H9 (cell line): Measurements from ENCODE around the gene ARL13B. TPM values are rescaled to one million over a fixed set of nuclear protein-coding genes. Genes with fewer than 3 reads are reported as not detected.

ENCODE experiments used
- DNase-seq: peaks from one replicate; pipeline ENCODE4 v3.0.0-alpha.2; 2017
- H2AFZ ChIP-seq: one replicate; pipeline ENCODE4 v1.6.1; 2013; ENCODE audit warnings: mild to moderate bottlenecking, low read length, control low read depth, moderate library complexity
- H2AK5ac ChIP-seq: 2 replicates; pipeline ENCODE4 v1.6.1; 2013; ENCODE audit warnings: low read length, control low read depth, mixed read lengths; ENCODE audit not compliant: insufficient read length
- H2BK120ac ChIP-seq: one replicate; pipeline ENCODE4 v1.6.1; 2013; ENCODE audit warnings: low read depth, mild to moderate bottlenecking, low read length, control low read depth, inconsistent platforms; ENCODE audit not compliant: poor library complexity, severe bottlenecking
- H2BK12ac ChIP-seq: 2 replicates; pipeline ENCODE4 v1.6.1; 2013; ENCODE audit warnings: low read length, control low read depth, mixed read lengths, low read depth; ENCODE audit not compliant: insufficient read length
- H2BK15ac ChIP-seq: 2 replicates; pipeline ENCODE4 v1.6.1; 2013; ENCODE audit warnings: low read depth, low read length, control low read depth
- H2BK20ac ChIP-seq: one replicate; pipeline ENCODE4 v1.6.1; 2013; ENCODE audit warnings: low read depth, mild to moderate bottlenecking, low read length, control low read depth, inconsistent platforms; ENCODE audit not compliant: poor library complexity, severe bottlenecking
- H2BK5ac ChIP-seq: 2 replicates; pipeline ENCODE4 v1.6.1; 2013; ENCODE audit warnings: low read length, control low read depth, mixed read lengths; ENCODE audit not compliant: insufficient read length
- H3K14ac ChIP-seq: 2 replicates; pipeline ENCODE4 v1.6.1; 2013; ENCODE audit warnings: low read length, control low read depth; ENCODE audit not compliant: insufficient read depth
- H3K18ac ChIP-seq: 2 replicates; pipeline ENCODE4 v1.6.1; 2013; ENCODE audit warnings: low read depth, mild to moderate bottlenecking, mixed read lengths, low read length, control low read depth; ENCODE audit not compliant: insufficient read length
- H3K23ac ChIP-seq: 2 replicates; pipeline ENCODE4 v1.6.1; 2013; ENCODE audit warnings: low read length, control low read depth, mixed read lengths, low read depth; ENCODE audit not compliant: insufficient read length
- H3K23me2 ChIP-seq: 2 replicates; pipeline ENCODE4 v1.6.1; 2013; ENCODE audit warnings: low read depth, mild to moderate bottlenecking, mixed read lengths, low read length, control low read depth; ENCODE audit not compliant: insufficient read length, poor library complexity, severe bottlenecking
- H3K27ac ChIP-seq: 2 replicates; pipeline ENCODE4 v1.5.1; 2013; ENCODE audit warnings: low read length, control low read depth, mixed read lengths, low read depth; ENCODE audit not compliant: insufficient read length
- H3K27me3 ChIP-seq: 2 replicates; pipeline ENCODE4 v1.6.1; 2013; ENCODE audit warnings: low read length, control low read depth, inconsistent platforms; ENCODE audit not compliant: insufficient read depth
- H3K4ac ChIP-seq: 2 replicates; pipeline ENCODE4 v1.6.1; 2013; ENCODE audit warnings: low read depth, mild to moderate bottlenecking, control low read depth, inconsistent platforms, low read length, moderate library complexity
- H3K4me1 ChIP-seq: 2 replicates; pipeline ENCODE4 v1.6.1; 2013; ENCODE audit warnings: low read length, control low read depth, inconsistent platforms; ENCODE audit not compliant: insufficient read depth
- H3K4me2 ChIP-seq: 2 replicates; pipeline ENCODE4 v1.6.1; 2013; ENCODE audit warnings: low read length, control low read depth, mixed read lengths; ENCODE audit not compliant: insufficient read length, insufficient read depth
- H3K56ac ChIP-seq: 2 replicates; pipeline ENCODE4 v1.6.1; 2013; ENCODE audit warnings: low read depth, mild to moderate bottlenecking, mixed read lengths, low read length, control low read depth; ENCODE audit not compliant: insufficient read length
- H3K79me1 ChIP-seq: 2 replicates; pipeline ENCODE4 v1.6.1; 2013; ENCODE audit warnings: low read depth, mild to moderate bottlenecking, moderate library complexity, low read length, control low read depth, inconsistent platforms; ENCODE audit not compliant: insufficient read depth, poor library complexity, severe bottlenecking
- H3K79me2 ChIP-seq: 2 replicates; pipeline ENCODE4 v1.6.1; 2013; ENCODE audit warnings: low read length, control low read depth, inconsistent platforms; ENCODE audit not compliant: insufficient read depth
- H3K9ac ChIP-seq: 2 replicates; pipeline ENCODE4 v1.6.1; 2013; ENCODE audit warnings: low read length, control low read depth, mixed read lengths; ENCODE audit not compliant: insufficient read length; ENCODE audit errors: extremely low read depth
- H3K9me3 ChIP-seq: one replicate; pipeline ENCODE4 v1.6.1; 2013; ENCODE audit warnings: low read depth, low read length, inconsistent platforms; ENCODE audit not compliant: control insufficient read depth
- H3T11ph ChIP-seq: one replicate; pipeline ENCODE4 v1.6.1; 2013; ENCODE audit warnings: mild to moderate bottlenecking, low read length, control low read depth, inconsistent platforms
- H4K20me1 ChIP-seq: one replicate; pipeline ENCODE4 v1.6.1; 2013; ENCODE audit not compliant: control insufficient read depth, insufficient read length, insufficient read depth
- H4K5ac ChIP-seq: 2 replicates; pipeline ENCODE4 v1.6.1; 2013; ENCODE audit warnings: low read depth, mild to moderate bottlenecking, mixed read lengths, low read length, control low read depth; ENCODE audit not compliant: insufficient read length
- H4K8ac ChIP-seq: replicated peaks from 2 replicates; pipeline ENCODE4 v1.6.1; 2013; ENCODE audit warnings: low read length, control low read depth, mixed read lengths, low read depth; ENCODE audit not compliant: insufficient read length
- H4K91ac ChIP-seq: 2 replicates; pipeline ENCODE4 v1.6.1; 2013; ENCODE audit warnings: low read depth, mild to moderate bottlenecking, moderate library complexity, mixed read lengths, low read length, control low read depth; ENCODE audit not compliant: insufficient read length
- H3K27ac Mint-ChIP-seq, 3 experiments: 2 replicates in 2 of 3; 3 replicates in 1 of 3; pipeline ENCODE4 v1.8.0; 2020 to 2021; ENCODE audit warnings: mixed read lengths in 3 of 3, mild to moderate bottlenecking in 1 of 3, moderate library complexity in 1 of 3
- H3K27me3 Mint-ChIP-seq: 2 replicates; pipeline ENCODE4 v1.8.0; 2021; ENCODE audit warnings: low read depth, mild to moderate bottlenecking, moderate library complexity, mixed read lengths
- H3K36me3 Mint-ChIP-seq, 3 experiments: 2 replicates in 2 of 3; 3 replicates in 1 of 3; pipeline ENCODE4 v1.8.0; 2020 to 2021; ENCODE audit warnings: low read depth in 3 of 3, mixed read lengths in 3 of 3; ENCODE audit not compliant: insufficient read depth in 1 of 3
- H3K4me1 Mint-ChIP-seq, 2 experiments: 2 replicates each; pipeline ENCODE4 v1.8.0; 2020; ENCODE audit warnings: mixed read lengths in 2 of 2
- H3K4me3 Mint-ChIP-seq, 2 experiments: 2 replicates in 1 of 2; 3 replicates in 1 of 2; pipeline ENCODE4 v1.8.0; 2020 to 2021; ENCODE audit warnings: mild to moderate bottlenecking in 2 of 2, mixed read lengths in 2 of 2, moderate library complexity in 1 of 2
- H3K9me3 Mint-ChIP-seq, 2 experiments: 2 replicates in 1 of 2; 3 replicates in 1 of 2; pipeline ENCODE4 v1.8.0; 2020; ENCODE audit warnings: mild to moderate bottlenecking in 2 of 2, mixed read lengths in 2 of 2, moderate library complexity in 1 of 2
- CTCF ChIP-seq: fragments of 200-600 bp; sonication (generic); conservative IDR thresholded peaks from 3 replicates; pipeline ENCODE4 v1.8.0; 2021; ENCODE audit warnings: antibody characterized with exemption, mild to moderate bottlenecking
- WGBS: extraction: QIAGEN DNeasy Blood & Tissue Kit; methylation state at CpG from one replicate; pipeline ENCODE4 v1.1.7; 2013; ENCODE audit warnings: missing lambda C conversion rate, low lambda C conversion rate, mixed read lengths; ENCODE audit not compliant: insufficient read length; ENCODE audit errors: extremely low coverage; 5-methylcytosine and 5-hydroxymethylcytosine counted together
- total RNA-seq: library from RNA; stranded (reverse); gene quantifications from 2 replicates; pipeline ENCODE4 v1.2.1, GENCODE V29; 2021

ARL13B gene
- total RNA-seq, 1 experiment from 2014 or later = 7.9 TPM

DNA sequence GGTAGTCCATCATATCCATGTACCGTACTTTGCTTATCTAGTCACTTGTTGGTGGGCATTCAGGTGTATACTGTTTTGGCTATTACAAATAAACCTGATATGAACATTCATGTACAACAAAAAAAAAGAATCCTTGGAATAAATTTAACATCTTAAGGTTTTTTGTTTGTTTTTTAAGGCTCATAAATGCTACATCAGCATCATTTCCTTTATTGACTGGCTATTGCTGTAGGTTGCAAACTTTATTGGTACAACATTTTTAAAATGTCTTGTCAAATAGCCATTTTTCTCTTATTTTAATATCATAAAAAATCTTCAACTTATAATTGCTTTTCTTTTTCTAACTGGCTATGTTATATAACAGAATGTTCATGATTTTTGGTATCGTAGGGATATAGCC is 66.6 kb downstream of the ARL13B start:
- Histone ChIP-seq H2AK5ac (no peak overlapping the region), H4K20me1 (no peaks in the 10 kb centered on the region), H3K23ac (no peak overlapping the region), H3K79me1 (no peaks in the 10 kb centered on the region), H3K23me2 (no peaks in the 10 kb centered on the region), H3K9me3 (no peaks in the 10 kb centered on the region), H3K4me1 (no peaks in the 10 kb centered on the region), H2BK20ac (no peak overlapping the region), H3K4me2 (no peak overlapping the region), H3K14ac (no peak overlapping the region), H3K18ac (no peak overlapping the region), H4K91ac (no peak overlapping the region), H3K27ac (no peak overlapping the region), H3K56ac (no peak overlapping the region), H3K4ac (no peak overlapping the region), H2BK120ac (no peak overlapping the region), H3K9ac (no peak overlapping the region), H2AFZ (no peak overlapping the region), H3K27me3 (no peaks in the 10 kb centered on the region), H2BK5ac (no peak overlapping the region), H4K8ac (no peak overlapping the region), H2BK15ac (no peak overlapping the region), H4K5ac (no peak overlapping the region), H3T11ph (no peak overlapping the region), H3K79me2 (no peaks in the 10 kb centered on the region), H2BK12ac (no peak overlapping the region)
- WGBS = no CpG with 5 or more reads among the region's 2 CpGs
- Mint-ChIP-seq H3K36me3 (peaks cover 25 to 38% (median 25%) of the 10 kb centered on the region in 3 experiments), H3K27ac (no peak overlapping the region), H3K9me3 (peaks cover 26 to 34% of the 10 kb centered on the region in 2 experiments), H3K4me3 (no peak overlapping the region), H3K4me1 (no peaks in the 10 kb centered on the region), H3K27me3 (no peaks in the 10 kb centered on the region; the same call in 1 of the 2 replicates)
- no peak for DNase-seq
- no peak for TF ChIP-seq CTCF
